ENCODE measurements around the gene FARP1. TPM values are rescaled to one million over a fixed set of nuclear protein-coding genes. Genes with fewer than 3 reads are reported as not detected.
A peak's percentile ranks its signal among the peaks of the same experiment; 100 is the strongest.

The FARP1 gene
- total RNA-seq, 1 donor from 2014 or later, result 278 TPM

- H3K9me3 Mint-ChIP-seq (ENCODE audit: low read depth), result no peaks in the 10 kb centered on the region
- H3K36me3 Mint-ChIP-seq (ENCODE audit: insufficient read depth), result peaks cover 15% of the 10 kb centered on the region
- H3K27me3 Mint-ChIP-seq, result no peaks in the 10 kb centered on the region
- no peak for TF ChIP-seq CTCF (IDR thresholded peaks at IDR 0.05; ENCODE audit: unreplicated experiment)
- no peak overlapping the region for H3K27ac Mint-ChIP-seq
- no peak overlapping the region for H3K4me3 Mint-ChIP-seq (ENCODE audit: low read depth)
- H3K4me1 Mint-ChIP-seq (ENCODE audit: low read depth), result peaks cover 34% of the 10 kb centered on the region
- no peak for DNase-seq (ENCODE audit: low spot score, unreplicated experiment)
Measured at GRCh38 chr13:98500963-98501421, 358.1 kb downstream of the FARP1 start.

- no peaks in the 10 kb centered on the region for H3K27me3 Mint-ChIP-seq
- H3K27ac Mint-ChIP-seq, result peak overlapping the region; percentile 37
- no peak overlapping the region for H3K4me3 Mint-ChIP-seq (ENCODE audit: low read depth)
- H3K4me1 Mint-ChIP-seq (ENCODE audit: low read depth), result peaks cover 53% of the 10 kb centered on the region
- H3K9me3 Mint-ChIP-seq (ENCODE audit: low read depth), result no peaks in the 10 kb centered on the region
- TF ChIP-seq CTCF (IDR thresholded peaks at IDR 0.05; ENCODE audit: unreplicated experiment), result no peak
- H3K36me3 Mint-ChIP-seq (ENCODE audit: insufficient read depth), result peaks cover 6% of the 10 kb centered on the region
- no peak for DNase-seq (ENCODE audit: low spot score, unreplicated experiment)
Measured at GRCh38 chr13:98503175-98504028, 360.5 kb downstream of the FARP1 start.

GRCh38 chr13:98504029-98504351 is 361.1 kb downstream of the FARP1 start:
- Mint-ChIP-seq H3K27ac (no peak overlapping the region), H3K36me3 (ENCODE audit: insufficient read depth) (peaks cover 6% of the 10 kb centered on the region), H3K9me3 (ENCODE audit: low read depth) (no peaks in the 10 kb centered on the region), H3K4me1 (ENCODE audit: low read depth) (peaks cover 58% of the 10 kb centered on the region), H3K4me3 (ENCODE audit: low read depth) (no peak overlapping the region), H3K27me3 (no peaks in the 10 kb centered on the region)
- no peak for TF ChIP-seq CTCF (IDR thresholded peaks at IDR 0.05; ENCODE audit: unreplicated experiment)
- DNase-seq (ENCODE audit: low spot score, unreplicated experiment), result no peak

GRCh38 chr13:98504371-98504963 is 361.6 kb downstream of the FARP1 start:
- Mint-ChIP-seq H3K36me3 (ENCODE audit: insufficient read depth) (peaks cover 2% of the 10 kb centered on the region), H3K4me3 (ENCODE audit: low read depth) (no peak overlapping the region), H3K27ac (no peak overlapping the region), H3K4me1 (ENCODE audit: low read depth) (peaks cover 63% of the 10 kb centered on the region), H3K27me3 (no peaks in the 10 kb centered on the region), H3K9me3 (ENCODE audit: low read depth) (no peaks in the 10 kb centered on the region)
- no peak for DNase-seq (ENCODE audit: low spot score, unreplicated experiment)
- TF ChIP-seq CTCF (IDR thresholded peaks at IDR 0.05; ENCODE audit: unreplicated experiment), result no peak

Small RNA genes lying within 50 kb of the gene (microRNA-seq; reads per million reads assigned to microRNA genes)
- not detected for gene MIR3170 (ENCODE audit: borderline number of aligned reads, unreplicated experiment)

Other genes starting within 250 kb of the FARP1 start
- 202 and 208 TPM in 2 replicates for gene IPO5, start 189.4 kb upstream of the FARP1 start, total RNA-seq
- gene RNF113B, start 34.2 kb downstream of the FARP1 start, total RNA-seq, result not detected in 2 replicates